HG02970 (cell line): ENCODE measurements around the gene TSPAN14.

Experiments
- ATAC-seq: cut with Tn5 transposase; IDR thresholded peaks from one replicate; pipeline ENCODE4 v1.9.1; 2021; ENCODE audit warnings: mild to moderate bottlenecking, moderate library complexity, moderate number of reproducible peaks; ENCODE audit not compliant: unreplicated experiment, low FRiP score

The TSPAN14 gene

GRCh38 chr10:80421707-80422536 lies 32.2 kb upstream of the TSPAN14 start:
- ATAC-seq, result peak; percentile 53

- ATAC-seq, result no peak
These were observed 28.2 kb upstream of the TSPAN14 start for GRCh38 chr10:80425901-80426300.

GRCh38 chr10:80427541-80427940 lies 26.6 kb upstream of the TSPAN14 start:
- ATAC-seq, result no peak

GRCh38 chr10:80429521-80429973 lies 24.6 kb upstream of the TSPAN14 start:
- no peak for ATAC-seq

DNA sequence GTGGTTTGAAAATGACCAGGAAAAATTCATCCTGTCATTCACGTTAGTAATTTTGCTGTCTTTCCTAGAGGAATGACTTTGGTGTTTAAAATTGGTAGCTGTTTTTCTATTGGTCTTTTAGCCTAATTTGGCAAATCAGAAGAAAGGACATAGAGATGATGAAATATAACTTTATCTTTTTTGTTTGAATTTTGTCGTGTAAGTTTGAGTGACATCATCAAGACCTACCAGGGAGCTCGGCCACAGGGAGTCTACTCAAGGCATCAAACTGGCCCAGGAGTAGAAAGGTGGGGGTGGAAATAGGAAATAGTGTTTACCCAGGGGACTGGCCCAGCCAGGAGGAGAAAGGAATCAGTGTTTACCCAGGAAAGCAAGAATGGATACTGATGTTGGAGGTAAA lies 21.0 kb upstream of the TSPAN14 start:
- no peak for ATAC-seq

- ATAC-seq, result no peak
These were observed 17.5 kb upstream of the TSPAN14 start for GRCh38 chr10:80436446-80437098.

- no peak for ATAC-seq
These were observed 16.9 kb upstream of the TSPAN14 start for GRCh38 chr10:80437227-80437626.

DNA sequence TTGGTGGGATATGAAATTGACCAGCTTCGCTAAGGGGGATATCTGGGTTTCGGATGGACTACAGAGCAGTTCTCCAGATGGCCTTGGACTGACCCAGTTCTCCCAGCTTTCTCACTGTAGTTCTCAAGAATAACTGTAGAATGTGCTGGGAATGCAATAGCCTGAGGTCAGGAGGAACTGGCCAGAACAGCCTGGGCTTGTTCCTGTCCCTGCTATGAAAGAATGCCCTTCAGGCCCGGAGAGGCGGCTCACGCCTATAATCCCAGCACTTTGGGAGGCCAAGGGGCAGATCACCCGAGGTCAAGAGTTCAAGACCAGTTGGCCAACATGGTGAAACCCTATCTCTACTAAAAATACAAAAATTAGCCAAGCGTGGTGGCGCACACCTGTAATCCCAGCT lies 12.3 kb upstream of the TSPAN14 start:
- ATAC-seq, result no peak

DNA sequence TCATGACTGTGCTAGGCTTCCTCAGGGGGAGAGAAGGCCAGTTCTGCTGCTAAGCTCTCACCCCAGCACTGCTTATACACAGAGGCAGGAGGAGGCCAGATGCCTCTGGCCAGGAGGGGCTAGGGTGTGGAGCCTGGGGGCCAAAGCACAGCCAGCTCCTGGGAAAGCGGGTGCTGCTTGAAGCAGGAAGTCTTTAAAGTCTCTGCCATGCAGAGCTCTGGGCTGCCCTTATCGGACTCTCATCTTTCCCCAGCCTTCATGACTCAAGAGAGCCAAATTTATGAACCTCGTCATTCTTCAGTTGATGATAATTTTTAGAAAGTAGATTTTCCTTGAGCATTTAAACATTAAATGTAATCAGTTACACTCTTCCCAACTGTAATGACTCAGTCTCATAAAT lies 11.2 kb upstream of the TSPAN14 start:
- no peak for ATAC-seq

DNA sequence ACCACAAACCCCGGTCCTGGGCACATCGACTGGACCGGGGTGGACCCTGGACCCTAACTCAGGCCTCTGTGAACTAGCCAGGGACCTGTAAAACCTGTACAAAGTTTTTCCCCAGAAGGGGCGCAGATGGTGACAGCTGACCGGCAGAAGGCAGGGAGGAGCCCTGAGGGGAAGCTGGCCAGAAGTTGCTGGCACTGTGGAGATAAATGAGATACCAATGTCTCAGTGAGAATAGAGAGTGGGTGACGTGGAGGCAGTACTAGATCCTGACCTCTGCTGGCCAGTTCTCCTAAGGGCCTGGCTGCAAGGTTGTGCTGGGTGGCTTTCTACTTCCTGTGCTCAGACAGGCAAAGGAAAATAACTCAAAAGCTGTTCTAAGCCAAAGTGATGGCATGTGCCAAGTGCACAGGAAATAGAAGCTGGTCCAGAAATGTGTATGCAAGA lies 10.6 kb upstream of the TSPAN14 start:
- no peak for ATAC-seq

GRCh38 chr10:80444124-80444523 lies 10.0 kb upstream of the TSPAN14 start:
- no peak for ATAC-seq

DNA sequence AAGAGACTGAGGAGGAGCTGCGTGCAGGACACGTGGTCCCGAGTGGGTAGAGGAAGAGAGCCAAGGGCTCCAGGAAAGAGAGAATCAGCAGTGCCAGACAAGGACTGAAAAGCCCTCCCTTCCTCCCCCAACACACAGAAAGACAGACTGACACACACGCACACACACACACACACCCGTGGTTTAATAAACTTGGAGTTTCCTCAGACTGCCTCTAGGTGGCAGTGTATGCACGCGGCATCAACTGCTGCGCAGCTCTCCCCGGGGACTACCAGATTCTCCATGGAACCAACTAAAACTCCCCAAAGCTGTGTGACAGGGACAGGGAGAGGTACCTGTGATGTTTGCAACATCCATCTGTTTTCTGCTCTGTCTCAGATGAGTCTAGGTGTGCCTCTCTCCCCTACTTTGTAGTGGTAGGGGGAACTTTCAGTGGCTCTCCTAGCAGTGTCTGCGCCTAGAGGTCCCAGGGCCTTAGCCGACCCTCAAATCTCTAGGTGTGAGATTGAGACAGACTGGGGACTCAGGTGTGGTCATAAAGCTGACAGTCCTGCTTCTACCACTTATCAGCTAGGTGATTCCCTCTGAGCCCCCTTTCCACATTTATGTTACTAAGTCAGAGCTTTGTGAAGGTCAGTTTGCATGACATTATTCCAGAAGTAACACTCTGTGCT lies 9.3 kb upstream of the TSPAN14 start:
- peak; percentile 73 for ATAC-seq

- no peak for ATAC-seq
These were observed 6.5 kb upstream of the TSPAN14 start for GRCh38 chr10:80447436-80448190.

DNA sequence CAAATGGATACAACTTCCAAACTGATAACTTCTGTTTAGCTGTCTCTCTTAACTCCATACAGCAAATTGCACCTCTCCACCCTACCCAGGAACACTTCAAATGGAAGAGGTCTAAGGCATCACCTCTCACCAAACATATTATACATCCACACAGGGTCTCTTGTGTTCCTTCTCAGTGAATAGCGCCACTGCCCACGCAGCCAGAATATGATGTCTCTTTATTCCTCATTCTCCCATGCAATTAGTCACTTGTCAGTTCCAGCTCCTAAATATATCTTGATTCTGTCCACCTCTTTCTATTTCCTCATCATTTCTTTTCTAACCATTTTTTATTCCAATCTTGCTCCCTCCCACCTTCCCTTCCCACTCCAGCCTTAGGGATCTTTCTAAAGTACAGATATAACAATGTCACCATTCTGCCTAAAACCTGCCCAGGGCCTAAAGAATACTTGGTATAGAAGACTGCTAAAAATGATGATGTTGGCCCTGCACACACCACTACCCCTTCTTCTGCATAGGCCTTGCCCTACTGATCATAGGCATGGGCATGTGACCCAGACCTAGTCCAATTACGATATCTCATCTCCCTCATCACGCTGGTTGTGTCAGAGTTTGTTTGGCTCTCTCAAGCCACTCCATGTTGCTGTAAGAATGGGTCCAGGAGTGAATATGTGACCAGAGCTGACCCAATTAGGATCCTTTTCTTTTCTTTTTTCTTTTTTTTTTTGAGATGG lies 5.7 kb upstream of the TSPAN14 start:
- ATAC-seq, result no peak

- ATAC-seq, result no peak
These were observed 4.6 kb upstream of the TSPAN14 start for GRCh38 chr10:80449520-80449919.

- ATAC-seq, result no peak
These were observed 3.0 kb upstream of the TSPAN14 start for GRCh38 chr10:80451132-80451531.

DNA sequence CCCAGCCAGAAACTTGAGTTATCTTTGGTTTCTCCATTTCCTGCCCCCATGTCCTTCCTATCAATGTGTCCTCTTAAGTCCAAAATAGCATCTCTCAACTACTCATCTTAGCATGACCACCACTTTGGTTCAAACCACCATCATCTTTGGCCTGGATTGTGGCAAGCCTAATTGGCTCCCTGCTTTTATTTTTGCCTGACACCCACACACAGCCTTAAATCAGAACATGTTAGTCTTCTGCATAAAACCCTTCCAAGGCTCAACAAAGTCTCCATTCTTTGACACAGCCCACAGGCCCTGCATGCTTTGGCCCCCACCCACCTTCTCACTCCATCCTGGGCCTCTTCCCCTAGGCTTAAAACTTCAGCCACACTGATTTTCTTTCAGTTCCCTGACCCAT lies 2.0 kb upstream of the TSPAN14 start:
- no peak for ATAC-seq

DNA sequence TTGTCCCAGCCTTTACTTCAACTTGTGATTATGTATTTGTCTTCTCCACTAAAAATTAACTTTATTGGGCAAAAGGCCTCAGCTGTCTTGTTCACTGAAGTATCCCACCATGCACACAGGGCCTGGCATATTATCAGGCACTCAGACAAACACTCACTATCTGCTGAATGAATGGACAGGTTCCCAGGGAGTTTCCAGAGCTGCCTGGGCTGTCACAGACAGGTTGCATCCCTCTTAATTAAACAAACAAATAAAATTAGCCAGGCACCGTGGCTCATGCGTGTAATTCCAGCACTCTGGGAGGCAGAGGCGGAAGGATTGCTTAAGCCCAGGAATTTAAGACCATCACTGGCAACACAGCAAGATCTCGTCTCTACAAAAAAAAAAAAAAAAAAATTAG lies 1.5 kb upstream of the TSPAN14 start:
- no peak for ATAC-seq

- no peak for ATAC-seq
These were observed 861 bp upstream of the TSPAN14 start for GRCh38 chr10:80453056-80453841.
